Left lung (tissue), 14 donors: Measurements from ENCODE around the gene BEND5. TPM values are rescaled to one million over a fixed set of nuclear protein-coding genes. Genes with fewer than 3 reads are reported as not detected.

Source experiments
- ATAC-seq: fragments of 200-7000 bp; cut with Tn5 transposase; one replicate; pipeline ENCODE4 v1.9.1; 2020; ENCODE audit warnings: moderate library complexity
- DNase-seq, 4 donors: peaks; one replicate each; pipeline ENCODE4 v3.0.0-alpha.2; 2013 to 2020
- H3K27ac ChIP-seq, 2 donors: fragments of 200-600 bp; sonication (generic) in 1 of 2; one replicate each; pipeline versions ENCODE4 v1.5.0 to v1.8.0; 2020 to 2021
- H3K27me3 ChIP-seq, 2 donors: fragments of 200-600 bp; sonication (generic) in 1 of 2; one replicate each; pipeline versions ENCODE4 v1.5.0 to v1.8.0; 2020 to 2021
- H3K36me3 ChIP-seq, 2 donors: fragments of 200-600 bp; sonication (generic) in 1 of 2; one replicate each; pipeline versions ENCODE4 v1.5.0 to v1.8.0; 2020 to 2021
- H3K4me1 ChIP-seq, 2 donors: fragments of 200-600 bp; one replicate each; pipeline ENCODE4 v1.8.0; 2021
- H3K4me3 ChIP-seq, 2 donors: fragments of 200-600 bp; sonication (generic) in 1 of 2; one replicate each; pipeline versions ENCODE4 v1.5.0 to v1.8.0; 2020 to 2021; ENCODE audit warnings: mild to moderate bottlenecking in 1 of 2
- H3K9me3 ChIP-seq, 2 donors: fragments of 200-600 bp; sonication (generic) in 1 of 2; one replicate each; pipeline versions ENCODE4 v1.5.0 to v1.8.0; 2020 to 2021
- CTCF ChIP-seq, 2 donors: fragments of 200-600 bp; sonication (generic) in 1 of 2; IDR thresholded peaks; one replicate each; pipeline versions ENCODE4 v1.5.0 to v1.8.0; 2021; ENCODE audit warnings: antibody characterized with exemption in 2 of 2
- intact Hi-C, 2 donors: fragments of 100-400 bp; cut with DNase I; formaldehyde crosslinking; loops; one replicate each; pipeline versions ENCODE4 v1.11.2 to v1.14.2; 2022
- long read RNA-seq, 12 donors: library from polyadenylated mRNA in 2 of 12; unstranded in 2 of 12; transcript quantifications; one replicate each; pipeline ENCODE4 v2.0.0 and lab custom pipeline, GENCODE V29; 2019 to 2026
- polyA plus RNA-seq, 6 donors: library from polyadenylated mRNA; unstranded; fragments of 120-200 nt; gene quantifications; one replicate each; pipeline ENCODE4 v1.2.1, GENCODE V29; 2013; ENCODE audit not compliant: insufficient read length in 6 of 6
- total RNA-seq, 2 donors: library from RNA; stranded (reverse); fragmentation: NEBNext Ultra II Directional; extraction: Animal tissue kit (Norgen Biotek cat#: 25700); gene quantifications; one replicate each; pipeline ENCODE4 v1.2.1, GENCODE V29; 2021
- donor health status: DM: no; HTN: yes; CAD: no.
- donor health status: DM: no; HTN: no; CAD: no.

The BEND5 gene
- total RNA-seq = 1 to 10 TPM; 2.2 to 3.3 TPM
- 10 to 100 TPM; 26.1 to 41.2 (median 35.6) TPM for polyA plus RNA-seq
- long read RNA-seq, donor 1, transcript BEND5-201 (6 exons, 1,716 nt) = major isoform, 13 of 17 reads
- long read RNA-seq, donor 1, partial matches to known transcripts = 0 of 17 reads
- long read RNA-seq, donor 1, other reads (novel, unspliced or antisense) = 0 of 17 reads
- long read RNA-seq, donor 2, transcript BEND5-201 (6 exons, 1,716 nt) = major isoform, 11 of 19 reads
- long read RNA-seq, donor 2, partial matches to known transcripts = 5 of 19 reads
- long read RNA-seq, donor 2, other reads (novel, unspliced or antisense) = 0 of 19 reads
- long read RNA-seq, donor 3, transcript BEND5-201 (6 exons, 1,716 nt) = major isoform, 14 of 17 reads
- long read RNA-seq, donor 3, partial matches to known transcripts = 0 of 17 reads
- long read RNA-seq, donor 3, other reads (novel, unspliced or antisense) = 0 of 17 reads
- long read RNA-seq, donor 4 = 0 reads
- long read RNA-seq, donor 5, transcript BEND5-201 (6 exons, 1,716 nt) = major isoform, 7 of 13 reads
- long read RNA-seq, donor 5, partial matches to known transcripts = 0 of 13 reads
- long read RNA-seq, donor 5, other reads (novel, unspliced or antisense) = 0 of 13 reads
- long read RNA-seq, donor 6, partial matches to known transcripts = 0 of 10 reads
- long read RNA-seq, donor 6, other reads (novel, unspliced or antisense) = 0 of 10 reads
- long read RNA-seq, donor 7, transcript BEND5-201 (6 exons, 1,716 nt) = major isoform, 5 of 7 reads
- long read RNA-seq, donor 7, partial matches to known transcripts = 0 of 7 reads
- long read RNA-seq, donor 7, other reads (novel, unspliced or antisense) = 0 of 7 reads
- long read RNA-seq, donor 8, partial matches to known transcripts = 0 of 5 reads
- long read RNA-seq, donor 8, other reads (novel, unspliced or antisense) = 0 of 5 reads
- long read RNA-seq, donor 9 = 0 reads
- long read RNA-seq, donor 10, partial matches to known transcripts = 0 of 2 reads
- long read RNA-seq, donor 10, other reads (novel, unspliced or antisense) = 0 of 2 reads
- long read RNA-seq, donor 11, partial matches to known transcripts = 0 of 7 reads
- long read RNA-seq, donor 11, other reads (novel, unspliced or antisense) = 0 of 7 reads
- long read RNA-seq, donor 12, partial matches to known transcripts = 0 of 6 reads
- long read RNA-seq, donor 12, other reads (novel, unspliced or antisense) = 0 of 6 reads

DNA sequence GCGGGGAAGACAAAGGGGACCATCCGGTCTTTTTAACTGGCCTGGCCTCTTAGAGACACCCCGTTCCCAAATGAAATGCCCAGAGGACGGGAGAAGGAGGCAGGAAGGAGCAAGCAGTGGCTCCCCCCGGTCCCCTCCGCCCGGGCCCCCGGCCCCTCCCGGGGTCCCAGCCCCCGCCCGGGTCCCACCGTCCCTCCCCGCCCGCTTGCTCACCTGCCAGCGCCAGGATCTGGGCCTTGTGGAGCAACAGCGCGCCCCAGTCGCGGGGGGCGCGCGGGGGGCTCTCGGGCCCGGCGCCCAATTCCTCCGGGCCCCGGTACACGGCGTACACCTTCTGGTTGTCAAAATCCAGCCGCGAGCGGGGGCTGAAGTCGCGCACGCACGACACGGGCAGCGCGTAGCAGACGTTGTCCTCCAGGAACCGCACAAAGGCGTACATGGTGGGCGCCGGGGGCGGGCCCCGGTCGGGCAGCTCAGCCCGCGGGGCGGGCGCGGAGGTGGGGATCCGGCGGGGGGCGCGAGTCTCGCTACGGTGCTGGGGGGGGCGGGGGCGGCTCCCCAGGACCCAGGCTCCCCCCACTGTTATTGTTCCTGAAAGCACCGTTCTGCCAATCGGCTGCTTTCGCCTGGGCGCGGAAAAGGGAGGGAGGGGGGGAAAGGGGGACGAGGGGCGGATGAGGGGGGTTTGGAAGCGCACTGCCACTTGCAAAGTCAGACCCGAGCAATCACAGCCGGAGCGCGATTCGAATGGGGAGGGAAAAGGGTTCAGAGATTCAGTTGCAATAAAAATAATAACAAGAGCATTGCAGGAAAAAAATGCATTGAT, at the start of gene BEND5:
TSS of gene BEND5 (minus strand) at position 499 of the 826 bp plus-strand sequence. CDS start at position 439, 60 bp downstream.
- intact Hi-C loops = no loop called here
- H3K36me3 ChIP-seq = no peaks in the 10 kb centered on the region
- DNase-seq (peak; percentile 45 to 92 (median 80)), ATAC-seq (peak; percentile 69)
- peaks cover 0 to 8% of the 10 kb centered on the region in 2 donors for H3K27me3 ChIP-seq
- H3K4me3 ChIP-seq = peak within 1 kb of the TSS; percentile 56 to 57
- no peak for TF ChIP-seq CTCF (IDR thresholded peaks at IDR 0.05)
- no peaks in the 10 kb centered on the region for H3K9me3 ChIP-seq
- H3K27ac ChIP-seq = peak within 1 kb of the TSS in 1 of 2 donors; percentile 48
- peaks cover 6 to 19% of the 10 kb centered on the region in 2 donors for H3K4me1 ChIP-seq

DNA sequence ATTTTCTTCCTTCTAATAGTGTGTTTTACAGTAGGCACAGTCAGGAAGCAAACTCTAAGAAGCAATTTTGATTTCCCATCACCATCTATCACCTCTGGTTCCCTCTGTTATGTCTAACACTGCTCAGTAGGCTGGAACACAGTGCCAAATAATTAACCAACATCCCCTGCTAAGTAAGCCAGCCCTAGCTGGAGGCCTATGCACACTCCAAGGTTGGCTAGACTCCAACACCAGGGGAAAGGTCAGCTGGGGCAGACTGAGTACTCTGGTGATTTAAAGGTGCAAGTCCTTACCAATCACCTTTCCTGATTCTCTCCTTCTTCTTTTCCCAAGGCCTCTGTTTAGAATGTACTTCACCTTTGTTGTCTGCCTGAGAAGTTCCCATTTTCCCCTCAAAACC, 46.5 kb upstream of the BEND5 start:
- Histone ChIP-seq H3K36me3 (no peaks in the 10 kb centered on the region), H3K4me3 (no peak overlapping the region), H3K27me3 (no peaks in the 10 kb centered on the region), H3K9me3 (no peaks in the 10 kb centered on the region), H3K4me1 (no peaks in the 10 kb centered on the region), H3K27ac (no peak overlapping the region)
- intact Hi-C loops = no loop called here
- peak in 2 of 4 donors; percentile 35 to 38 for DNase-seq
- TF ChIP-seq CTCF (IDR thresholded peaks at IDR 0.05) = no peak
- ATAC-seq = peak; percentile 77

DNA sequence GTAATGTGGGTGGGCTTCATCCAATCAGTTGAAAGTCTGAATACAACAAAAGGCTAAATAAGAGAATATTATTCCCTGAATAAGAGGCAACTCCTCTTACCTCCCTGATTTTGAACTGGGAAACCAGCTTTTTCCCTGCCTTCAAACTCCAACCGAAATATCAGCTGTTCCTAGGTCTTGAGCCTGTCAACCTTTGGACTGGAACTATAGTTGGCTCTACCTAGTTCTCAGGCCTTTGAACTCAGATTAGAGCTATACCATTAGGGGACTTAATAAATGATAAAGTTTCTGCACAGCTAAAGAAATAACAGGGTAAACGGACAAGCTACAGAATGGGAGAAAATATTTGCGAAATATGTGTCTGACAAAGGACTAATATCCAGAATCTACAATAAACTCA, 43.8 kb upstream of the BEND5 start:
- no peak overlapping the region for H3K27ac ChIP-seq
- intact Hi-C loops = no loop called here
- no peaks in the 10 kb centered on the region for H3K9me3 ChIP-seq
- ATAC-seq = no peak
- no peaks in the 10 kb centered on the region for H3K27me3 ChIP-seq
- no peak overlapping the region for H3K4me3 ChIP-seq
- no peak for TF ChIP-seq CTCF (IDR thresholded peaks at IDR 0.05)
- no peaks in the 10 kb centered on the region for H3K4me1 ChIP-seq
- DNase-seq = no peak
- H3K36me3 ChIP-seq = no peaks in the 10 kb centered on the region

DNA sequence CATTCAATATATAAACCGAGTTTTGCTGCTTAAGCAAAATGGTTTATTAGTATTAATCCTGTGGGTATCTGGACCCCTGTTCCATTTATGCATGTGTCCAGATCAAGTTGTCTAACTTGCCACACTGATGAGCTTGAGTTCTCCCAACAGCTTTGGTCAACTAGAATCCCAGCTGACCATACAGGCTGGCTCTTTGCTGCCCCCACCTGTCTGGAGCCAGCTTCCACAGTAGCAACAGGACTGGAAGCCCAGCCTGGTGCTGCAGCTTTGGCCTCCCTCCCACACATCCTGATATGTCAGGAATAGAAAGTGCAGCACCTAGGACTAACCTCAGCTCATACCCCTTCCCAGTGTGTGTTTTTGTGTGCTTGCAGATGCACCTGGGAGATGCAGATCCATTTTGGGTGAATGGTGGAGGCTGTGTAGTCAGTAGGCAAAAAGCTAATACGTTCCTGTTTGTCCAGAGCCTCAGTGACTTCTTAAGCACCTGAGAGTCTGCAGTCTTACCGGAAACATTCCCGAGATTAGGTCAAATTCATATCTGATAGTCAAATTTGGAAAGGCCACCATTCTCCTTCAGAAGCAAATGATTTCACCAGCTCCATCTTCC, 40.9 kb upstream of the BEND5 start:
- Histone ChIP-seq H3K36me3 (no peaks in the 10 kb centered on the region), H3K9me3 (no peaks in the 10 kb centered on the region), H3K4me1 (no peaks in the 10 kb centered on the region), H3K4me3 (no peak overlapping the region), H3K27ac (no peak overlapping the region), H3K27me3 (no peaks in the 10 kb centered on the region)
- DNase-seq (peak in 3 of 4 donors; percentile 61 to 72 (median 65)), ATAC-seq (peak; percentile 97)
- peak; percentile 56 to 67 for TF ChIP-seq CTCF (IDR thresholded peaks at IDR 0.05)
- intact Hi-C loops = loop anchor here in 1 of 2 donors (10.0 kb wide), 1 partner anchor 243 kb away; no protein-coding TSS in a partner anchor
